Fibroblast of peridontal ligament (primary cell): ENCODE data around the gene PCDHB5.
"Not testable (repeated sequence)": the region's sequence is repeated elsewhere in the genome, so short reads cannot be mapped to it uniquely, and the experiment has no call there.

ENCODE experiments used
- DNase-seq: peaks from one replicate; pipeline ENCODE4 v3.0.0-alpha.2; 2010; ENCODE audit errors: extremely low read depth

The PCDHB5 gene

GRCh38 chr5:141135030-141135717 is at the start of gene PCDHB5:
Gene PCDHB5 (plus strand): TSS chr5:141135206. CDS start chr5:141135435, 229 bp downstream.
- DNase-seq = peak; percentile 38

- peak; percentile 43 for DNase-seq
Observed at GRCh38 chr5:141094481-141095262, 40.3 kb upstream of the PCDHB5 start, which contains the start of gene PCDHB2. Gene PCDHB2 (plus strand): TSS chr5:141094615. CDS start chr5:141094791, 176 bp downstream.

GRCh38 chr5:141095263-141095641 is 39.8 kb upstream of the PCDHB5 start:
- no peak for DNase-seq

GRCh38 chr5:141096181-141096580 is 38.8 kb upstream of the PCDHB5 start:
- DNase-seq = not testable (repeated sequence)

- not testable (repeated sequence) for DNase-seq
Observed at GRCh38 chr5:141096586-141096985, 38.4 kb upstream of the PCDHB5 start.

GRCh38 chr5:141100243-141100805 is 34.7 kb upstream of the PCDHB5 start, which contains the start of gene PCDHB3:
Gene PCDHB3 (plus strand): TSS chr5:141100473. CDS start chr5:141100650, 177 bp downstream.
- DNase-seq = peak; percentile 15

GRCh38 chr5:141101059-141101458 is 33.9 kb upstream of the PCDHB5 start:
- no peak for DNase-seq

GRCh38 chr5:141102070-141102469 is 32.9 kb upstream of the PCDHB5 start:
- DNase-seq = not testable (repeated sequence)

- DNase-seq = not testable (repeated sequence)
Observed at GRCh38 chr5:141102471-141102870, 32.5 kb upstream of the PCDHB5 start.

- DNase-seq = no peak
Observed at GRCh38 chr5:141105350-141105749, 29.7 kb upstream of the PCDHB5 start.

GRCh38 chr5:141119250-141119649 is 15.8 kb upstream of the PCDHB5 start:
- no peak for DNase-seq

GRCh38 chr5:141121563-141121962 is 13.4 kb upstream of the PCDHB5 start, which contains the start of gene PCDHB4:
Gene PCDHB4 (plus strand): TSS chr5:141121818. CDS start chr5:141121999, 181 bp downstream.
- peak; percentile 5 for DNase-seq

GRCh38 chr5:141121985-141122384 is 13.0 kb upstream of the PCDHB5 start:
- no peak for DNase-seq

GRCh38 chr5:141123396-141124135 is 11.4 kb upstream of the PCDHB5 start:
- DNase-seq = not testable (repeated sequence)

GRCh38 chr5:141127305-141127704 is 7.7 kb upstream of the PCDHB5 start:
- no peak for DNase-seq

GRCh38 chr5:141135718-141136266 is 786 bp downstream of the PCDHB5 start:
- no peak for DNase-seq

- DNase-seq = not testable (repeated sequence)
Observed at GRCh38 chr5:141137346-141137745, 2.3 kb downstream of the PCDHB5 start.

- DNase-seq = peak; percentile 2
Observed at GRCh38 chr5:141149812-141150211, 14.8 kb downstream of the PCDHB5 start, which contains the start of gene PCDHB6. Gene PCDHB6 (plus strand): TSS chr5:141150057. CDS start chr5:141150258, 201 bp downstream.

GRCh38 chr5:141150224-141150992 is 15.4 kb downstream of the PCDHB5 start:
- DNase-seq = no peak

- no peak for DNase-seq
Observed at GRCh38 chr5:141150993-141151325, 16.0 kb downstream of the PCDHB5 start.
